HUES64 (cell line): ENCODE measurements around the gene YIF1B.

ENCODE experiments used
- H3K27ac ChIP-seq: 2 replicates; pipeline ENCODE4 v1.7.0; 2013; ENCODE audit warnings: low read depth, low read length, inconsistent platforms
- H3K27me3 ChIP-seq: 2 replicates; pipeline ENCODE4 v1.6.1; 2013; ENCODE audit warnings: mild to moderate bottlenecking, low read length; ENCODE audit not compliant: insufficient read depth
- H3K36me3 ChIP-seq: 2 replicates; pipeline ENCODE4 v1.6.1; 2013; ENCODE audit warnings: mild to moderate bottlenecking, low read length; ENCODE audit not compliant: insufficient read depth
- H3K4me1 ChIP-seq: 2 replicates; pipeline ENCODE4 v1.6.1; 2013; ENCODE audit warnings: mild to moderate bottlenecking, low read length, moderate library complexity; ENCODE audit not compliant: insufficient read depth
- H3K4me3 ChIP-seq: 2 replicates; pipeline ENCODE4 v1.5.1; 2013; ENCODE audit warnings: mild to moderate bottlenecking, low read length, moderate library complexity
- H3K9ac ChIP-seq: 2 replicates; pipeline ENCODE4 v1.6.1; 2013; ENCODE audit warnings: mild to moderate bottlenecking, low read depth, low read length
- H3K9me3 ChIP-seq: 2 replicates; pipeline ENCODE4 v1.6.1; 2013; ENCODE audit warnings: low read depth, low read length; ENCODE audit not compliant: insufficient read depth
- WGBS: fragments of 150-250, 120-280 bp; methylation state at CpG from one replicate; pipeline ENCODE4 v1.1.7; 2013; ENCODE audit warnings: missing lambda C conversion rate; 5-methylcytosine and 5-hydroxymethylcytosine counted together

The YIF1B gene

GRCh38 chr19:38253788-38254187, 62.0 kb downstream of the YIF1B start:
- peaks cover 21% of the 10 kb centered on the region for H3K27me3 ChIP-seq
- no peaks in the 10 kb centered on the region for H3K9me3 ChIP-seq
- 88% methylated on average over 5 of the region's 5 CpGs for WGBS
- H3K27ac ChIP-seq: no peak overlapping the region
- no peaks in the 10 kb centered on the region for H3K36me3 ChIP-seq
- no peak overlapping the region for H3K9ac ChIP-seq
- peaks cover 28% of the 10 kb centered on the region for H3K4me1 ChIP-seq
- H3K4me3 ChIP-seq: no peak overlapping the region
